Activated naive CD4-positive, alpha-beta T cell treated with Interleukin-2 at 50 U/mL for 16 hours (primary cell): ENCODE measurements around the gene TERT.
A peak's percentile ranks its signal among the peaks of the same experiment; 100 is the strongest.
"Not testable (repeated sequence)": the region's sequence is repeated elsewhere in the genome, so short reads cannot be mapped to it uniquely, and the experiment has no call there.

Experiments used
- DNase-seq: peaks from one replicate; pipeline ENCODE4 v3.0.0-alpha.2; 2020

TERT gene

GRCh38 chr5:1277781-1278180 is 17.1 kb downstream of the TERT start:
- no peak for DNase-seq

DNA sequence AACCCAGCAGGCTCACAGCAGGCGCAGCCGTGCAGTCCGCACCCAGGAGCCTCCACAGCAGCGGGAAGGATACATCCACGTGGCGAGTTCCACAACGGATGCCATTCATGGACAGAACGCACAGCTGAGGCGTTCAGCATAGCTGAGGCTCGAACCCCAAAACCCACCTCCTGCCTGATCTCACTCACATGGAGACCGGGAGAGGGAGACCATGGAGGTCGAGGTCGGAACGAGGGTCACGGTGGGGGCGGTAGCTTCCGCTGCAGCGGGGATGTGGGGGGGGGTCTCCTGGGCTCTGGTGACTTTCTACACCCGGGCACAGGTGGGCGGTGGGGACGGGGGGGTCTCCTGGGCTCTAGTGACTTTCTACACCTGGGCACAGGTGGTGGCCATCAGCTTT is 17.5 kb downstream of the TERT start:
- DNase-seq, result no peak

DNA sequence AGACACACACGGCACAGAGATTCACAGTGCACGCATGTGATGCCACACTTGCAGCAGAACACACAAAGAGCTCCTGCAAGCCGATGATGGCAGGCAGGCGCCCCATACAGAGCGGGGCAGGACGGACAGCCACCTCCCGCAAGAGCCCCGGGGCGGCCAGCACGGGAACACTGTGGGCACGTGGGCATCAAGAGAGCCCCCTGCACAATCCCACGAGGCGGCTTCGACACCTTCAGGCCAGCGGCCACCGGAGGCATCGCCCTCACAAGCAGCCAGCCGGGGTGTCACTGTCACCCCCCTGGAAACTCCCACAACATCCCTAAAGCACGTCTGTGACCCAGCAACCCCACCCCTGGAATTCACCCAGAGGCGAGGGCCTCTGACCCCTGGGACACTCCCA is 17.9 kb downstream of the TERT start:
- DNase-seq, result no peak

GRCh38 chr5:1275397-1276391 is 19.2 kb downstream of the TERT start:
- not testable (repeated sequence) for DNase-seq

- DNase-seq, result no peak
Observed at GRCh38 chr5:1274471-1274870, 20.4 kb downstream of the TERT start.

- no peak for DNase-seq
Observed at GRCh38 chr5:1273745-1274144, 21.1 kb downstream of the TERT start.

DNA sequence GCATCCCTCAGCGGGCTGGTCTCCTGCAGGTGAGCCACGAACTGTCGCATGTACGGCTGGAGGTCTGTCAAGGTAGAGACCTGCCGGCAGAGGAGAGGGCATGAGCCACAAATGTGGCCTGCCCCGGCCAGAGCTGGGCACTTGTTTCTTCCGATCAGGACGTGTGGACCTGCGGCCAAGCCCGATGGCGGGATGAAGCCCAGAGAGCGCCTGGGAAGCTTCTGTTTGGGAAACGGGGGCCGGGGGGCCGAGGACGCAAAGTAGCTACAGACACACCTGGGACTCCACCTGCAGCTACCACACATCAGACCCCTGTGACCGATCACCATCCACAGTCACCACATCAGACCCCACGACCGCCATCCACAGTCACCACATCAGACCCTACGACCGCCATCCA is 22.7 kb downstream of the TERT start:
- DNase-seq, result no peak

DNA sequence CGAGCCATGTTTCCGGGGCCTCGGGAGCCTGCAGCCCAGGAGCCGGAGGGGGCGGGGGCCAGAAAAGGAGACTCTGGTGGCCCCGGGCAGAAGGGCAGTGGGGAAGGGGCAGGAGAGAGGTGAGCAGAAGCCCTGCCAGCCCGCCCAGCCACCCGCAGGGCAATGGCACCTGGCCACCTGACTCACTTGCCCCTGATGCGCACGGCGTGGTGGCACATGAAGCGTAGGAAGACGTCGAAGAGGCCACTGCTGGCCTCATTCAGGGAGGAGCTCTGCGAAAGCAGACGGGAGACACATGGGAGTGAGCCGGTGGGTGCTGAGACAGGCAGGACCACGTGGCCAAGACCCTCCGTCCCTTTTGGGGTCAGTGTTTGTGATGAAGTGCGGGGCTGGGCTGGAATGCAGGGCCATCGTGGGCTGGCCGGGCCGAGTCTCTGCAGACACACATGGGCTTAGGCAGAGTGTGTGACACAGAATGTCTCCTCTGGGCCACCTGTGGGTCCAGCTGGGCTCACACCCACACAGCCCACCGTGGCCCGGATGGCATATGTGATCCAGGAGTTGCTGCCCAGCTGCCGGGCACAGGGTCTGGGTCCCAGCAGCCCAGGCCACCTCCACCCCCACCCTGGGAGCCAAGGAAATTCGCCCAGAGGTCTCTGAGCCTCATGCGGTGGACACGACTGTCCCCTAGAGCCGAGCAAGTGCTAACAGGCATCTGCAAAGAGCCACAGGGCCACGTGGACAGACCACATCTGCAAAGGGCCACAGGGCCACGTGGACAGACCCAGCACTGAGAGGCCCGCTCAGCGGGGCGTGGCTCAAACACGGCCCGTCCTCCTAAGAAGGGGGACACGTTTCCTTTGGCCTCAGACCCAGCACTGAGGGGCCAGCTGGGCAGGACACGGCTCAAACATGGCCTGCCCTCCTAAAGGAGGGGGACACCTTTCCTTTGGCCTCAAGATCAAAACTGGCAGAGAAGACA is 23.6 kb downstream of the TERT start:
- DNase-seq, result no peak

- DNase-seq, result no peak
Observed at GRCh38 chr5:1270426-1270825, 24.4 kb downstream of the TERT start.

DNA sequence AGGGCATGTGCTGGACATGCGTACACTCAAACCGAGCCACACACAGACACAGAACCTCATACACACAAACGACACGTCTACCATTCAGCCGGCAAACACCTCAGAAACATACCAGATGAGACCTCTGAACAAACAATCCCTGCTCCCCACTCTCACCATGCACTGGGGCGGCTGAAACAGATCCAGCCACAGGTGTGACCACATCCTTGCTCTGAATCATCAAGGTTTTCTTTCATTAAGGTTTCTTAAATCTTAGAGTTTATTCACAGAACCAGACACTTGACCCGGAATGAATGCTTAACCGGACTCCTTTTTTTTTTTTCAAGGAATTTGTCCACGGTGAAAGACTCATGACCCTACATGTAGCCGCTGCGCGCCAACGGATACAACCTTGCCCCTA is 26.2 kb downstream of the TERT start:
- peak; percentile 35 for DNase-seq

DNA sequence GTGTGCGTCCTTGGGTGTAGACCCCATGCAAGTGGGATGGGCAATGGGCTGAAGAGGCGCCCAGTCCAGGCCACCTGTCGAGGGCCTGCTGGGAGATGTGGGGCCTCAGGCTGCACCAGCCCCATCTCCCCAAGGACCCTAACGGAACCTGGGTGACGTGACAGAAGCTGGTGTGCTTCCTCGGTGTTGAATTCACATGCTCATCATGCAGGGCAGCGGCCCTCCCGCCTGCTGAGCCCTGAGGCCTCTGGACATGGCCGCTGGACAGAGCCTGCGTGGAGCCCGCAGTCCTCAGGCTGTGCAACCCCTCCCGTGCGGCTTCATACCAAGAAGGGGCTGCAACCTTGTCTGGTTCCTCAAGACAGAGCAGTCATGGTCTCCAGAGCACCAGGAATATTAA is 26.8 kb downstream of the TERT start:
- DNase-seq, result no peak

- not testable (repeated sequence) for DNase-seq
Observed at GRCh38 chr5:1267464-1267863, 27.4 kb downstream of the TERT start.

GRCh38 chr5:1266791-1267190 is 28.1 kb downstream of the TERT start:
- DNase-seq, result no peak

- DNase-seq, result no peak
Observed at GRCh38 chr5:1265461-1266455, 29.1 kb downstream of the TERT start.

GRCh38 chr5:1265026-1265425 is 29.8 kb downstream of the TERT start:
- no peak for DNase-seq

GRCh38 chr5:1264211-1264610 is 30.7 kb downstream of the TERT start:
- no peak for DNase-seq

- no peak for DNase-seq
Observed at GRCh38 chr5:1262381-1262780, 32.5 kb downstream of the TERT start.

DNA sequence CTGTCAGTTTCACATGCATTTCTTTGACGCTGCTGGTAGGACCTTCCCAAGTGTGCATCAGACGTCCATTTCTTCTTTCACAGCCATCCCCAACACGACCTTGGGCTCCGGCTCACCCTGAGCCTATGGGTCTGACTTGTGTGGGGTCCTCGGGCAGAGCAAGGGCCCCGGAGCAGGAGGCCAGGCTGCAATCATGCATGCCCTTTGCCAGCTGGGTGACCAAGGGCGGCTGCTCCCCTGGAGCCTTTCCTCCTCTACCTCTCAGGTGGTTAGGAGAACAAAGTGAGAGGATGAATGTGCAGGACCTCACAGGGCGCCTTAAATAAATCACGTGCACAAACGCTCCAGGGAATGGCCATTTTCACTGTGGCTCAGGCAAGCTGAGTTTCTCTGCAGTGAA is 33.2 kb downstream of the TERT start:
- no peak for DNase-seq

GRCh38 chr5:1259806-1260480 is 34.9 kb downstream of the TERT start:
- no peak for DNase-seq

GRCh38 chr5:1257841-1258240 is 37.0 kb downstream of the TERT start:
- DNase-seq, result no peak

DNA sequence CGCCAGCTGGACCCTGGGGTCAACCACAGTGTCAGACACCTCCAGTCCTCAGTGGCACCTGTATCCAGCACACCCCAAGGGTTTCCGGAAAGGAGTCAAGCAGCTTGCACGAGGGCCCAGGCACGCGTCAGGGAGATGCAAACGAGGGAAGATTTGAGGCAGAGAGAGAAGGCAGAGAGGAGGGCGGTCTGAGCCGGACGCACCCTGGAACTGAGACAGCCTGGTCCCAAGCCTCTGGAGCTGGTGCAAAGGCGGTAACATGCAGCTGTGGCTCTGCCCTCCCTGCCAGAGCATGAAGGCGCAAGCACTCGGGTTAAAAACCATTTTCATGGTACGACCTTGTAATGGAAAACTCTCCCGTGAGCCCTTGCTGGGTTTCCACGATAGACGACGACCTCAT is 37.5 kb downstream of the TERT start:
- DNase-seq, result no peak

GRCh38 chr5:1256776-1257175 is 38.1 kb downstream of the TERT start:
- DNase-seq, result no peak
